Breast epithelium (tissue), 3 donors: ENCODE results near the gene VEPH1.

Source experiments
- CTCF ChIP-seq, 3 donors: fragments of 450-650 bp; IDR thresholded peaks; one replicate each; pipeline ENCODE4 v1.5.1; 2016 to 2017; ENCODE audit warnings: antibody characterized with exemption in 3 of 3, mild to moderate bottlenecking in 3 of 3, moderate library complexity in 3 of 3
- POLR2A ChIP-seq: fragments of 450-650 bp; IDR thresholded peaks from one replicate; pipeline ENCODE4 v1.6.1; 2016; ENCODE audit warnings: antibody characterized with exemption, mild to moderate bottlenecking, moderate library complexity
- POLR2AphosphoS5 ChIP-seq, 3 donors: sonication (generic); formaldehyde crosslinking; IDR thresholded peaks; one replicate each; pipeline ENCODE4 v1.6.1; 2017; ENCODE audit warnings: antibody characterized with exemption in 3 of 3

DNA sequence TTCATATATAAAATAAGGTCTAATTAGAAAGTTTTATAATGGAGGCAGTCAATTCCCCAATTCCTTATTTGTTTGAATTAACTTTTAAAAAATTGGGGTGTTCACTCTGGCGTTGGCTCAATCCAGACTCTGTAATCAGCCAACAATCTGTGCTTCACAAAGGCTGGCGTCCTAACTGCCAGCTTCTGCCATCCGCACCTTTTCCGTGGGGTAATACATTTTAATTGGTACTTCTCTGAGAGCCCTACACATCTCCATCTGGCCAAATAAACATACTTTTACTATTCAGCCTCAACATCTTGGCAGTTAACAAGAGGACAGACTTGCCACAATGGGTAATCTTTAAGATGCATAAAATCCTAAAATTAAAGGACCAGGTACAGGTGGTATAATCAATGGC lies 218.1 kb downstream of the VEPH1 start:
- TF ChIP-seq CTCF (IDR thresholded peaks at IDR 0.05) (no peak), POLR2A (no peak), POLR2AphosphoS5 (IDR thresholded peaks at IDR 0.05) (no peak)
